Naive thymus-derived CD4-positive, alpha-beta T cell (primary cell): Measurements from ENCODE around the gene GALR1. TPM values are rescaled to one million over a fixed set of nuclear protein-coding genes. Genes with fewer than 3 reads are reported as not detected.
A peak's percentile ranks its signal among the peaks of the same experiment; 100 is the strongest.

Experiments
- ATAC-seq: fragments of 150-1000 bp; cut with Tn5 transposase; 2 replicates; pipeline ENCODE4 v1.10.0; 2021; ENCODE audit warnings: mild to moderate bottlenecking, moderate library complexity
- CTCF ChIA-PET: fragments of 350-600 bp; sonication (Branson Sonifier 250); formaldehyde crosslinking; loops from one replicate; lab custom pipeline; 2021; ENCODE audit warnings: antibody characterized with exemption; lab: Charles Lee
- POLR2A ChIA-PET: fragments of 350-600 bp; sonication (Branson Sonifier 250); formaldehyde crosslinking; loops from one replicate; lab custom pipeline; 2021; ENCODE audit warnings: antibody characterized with exemption, inconsistent platforms; lab: Charles Lee
- DNase-seq, 9 donors: peaks; one replicate each; pipeline versions ENCODE4 v3.0.0 to v3.0.0-alpha.2; 2020 to 2022; ENCODE audit warnings: mixed read lengths in 1 of 9
- H3K27ac ChIP-seq: one replicate; pipeline ENCODE4 v1.7.0; 2013; ENCODE audit warnings: mild to moderate bottlenecking, low read depth, low read length, moderate library complexity
- H3K27me3 ChIP-seq, 2 donors: one replicate each; pipeline ENCODE4 v1.7.0; 2013; ENCODE audit warnings: low read length in 2 of 2, mild to moderate bottlenecking in 2 of 2, moderate library complexity in 2 of 2; ENCODE audit not compliant: control insufficient read depth in 2 of 2, insufficient read depth in 2 of 2
- H3K36me3 ChIP-seq, 3 experiments: 1 replicate in 2 of 3; 2 replicates in 1 of 3; pipeline ENCODE4 v1.7.0; 2013; ENCODE audit warnings: low read length in 3 of 3, mild to moderate bottlenecking in 3 of 3, moderate library complexity in 1 of 3; ENCODE audit not compliant: insufficient read depth in 3 of 3, control insufficient read depth in 2 of 3
- H3K4me1 ChIP-seq, 2 donors: one replicate each; pipeline ENCODE4 v1.7.0; 2013; ENCODE audit warnings: low read length in 2 of 2, mild to moderate bottlenecking in 2 of 2, moderate library complexity in 1 of 2; ENCODE audit not compliant: control insufficient read depth in 2 of 2, insufficient read depth in 2 of 2
- H3K4me3 ChIP-seq: 2 replicates; pipeline ENCODE4 v1.7.0; 2013; ENCODE audit warnings: mild to moderate bottlenecking, low read length
- H3K9me3 ChIP-seq, 3 experiments: 1 replicate in 2 of 3; 2 replicates in 1 of 3; pipeline ENCODE4 v1.7.0; 2013; ENCODE audit warnings: low read length in 3 of 3; ENCODE audit not compliant: control insufficient read depth in 2 of 3
- H3K27ac Mint-ChIP-seq, 9 donors: one replicate each; pipeline ENCODE4 v1.8.0; 2020 to 2022; ENCODE audit warnings: mixed read lengths in 9 of 9, mild to moderate bottlenecking in 8 of 9, moderate library complexity in 5 of 9, inconsistent platforms in 2 of 9
- H3K27me3 Mint-ChIP-seq, 5 donors: one replicate each; pipeline ENCODE4 v1.8.0; 2021 to 2022; ENCODE audit warnings: mixed read lengths in 5 of 5, mild to moderate bottlenecking in 1 of 5
- H3K36me3 Mint-ChIP-seq, 5 donors: one replicate each; pipeline ENCODE4 v1.8.0; 2020 to 2022; ENCODE audit warnings: mixed read lengths in 5 of 5, mild to moderate bottlenecking in 3 of 5, inconsistent platforms in 1 of 5
- H3K4me1 Mint-ChIP-seq, 7 donors: one replicate each; pipeline ENCODE4 v1.8.0; 2020 to 2022; ENCODE audit warnings: mixed read lengths in 7 of 7, mild to moderate bottlenecking in 3 of 7, inconsistent platforms in 1 of 7
- H3K4me3 Mint-ChIP-seq, 10 donors: one replicate each; pipeline ENCODE4 v1.8.0; 2020 to 2022; ENCODE audit warnings: mild to moderate bottlenecking in 10 of 10, mixed read lengths in 10 of 10, moderate library complexity in 6 of 10, inconsistent platforms in 2 of 10
- H3K9me3 Mint-ChIP-seq, 11 donors: one replicate each; pipeline ENCODE4 v1.8.0; 2020 to 2022; ENCODE audit warnings: mixed read lengths in 11 of 11, mild to moderate bottlenecking in 4 of 11, inconsistent platforms in 1 of 11, moderate library complexity in 1 of 11
- intact Hi-C, 2 donors: fragments of 100-400 bp; cut with micrococcal nuclease; formaldehyde crosslinking; loops; one replicate each; pipeline ENCODE4 v1.15.1; 2023
- polyA plus RNA-seq, 2 donors: library from polyadenylated mRNA; unstranded; fragments of 300-500 nt; fragmentation: Illumina TruSeq; gene quantifications; one replicate each; pipeline ENCODE4 v1.2.3, GENCODE V29; 2021
- total RNA-seq, 6 experiments: library from RNA in 5 of 6; stranded (reverse) in 5 of 6; gene quantifications; 1 replicate in 5 of 6; 2 replicates in 1 of 6; pipeline ENCODE4 v1.2.3 and lab custom pipeline; 2021 to 2026

The GALR1 gene
- total and polyA plus RNA-seq, 7 experiments from 2014 or later = not detected

DNA sequence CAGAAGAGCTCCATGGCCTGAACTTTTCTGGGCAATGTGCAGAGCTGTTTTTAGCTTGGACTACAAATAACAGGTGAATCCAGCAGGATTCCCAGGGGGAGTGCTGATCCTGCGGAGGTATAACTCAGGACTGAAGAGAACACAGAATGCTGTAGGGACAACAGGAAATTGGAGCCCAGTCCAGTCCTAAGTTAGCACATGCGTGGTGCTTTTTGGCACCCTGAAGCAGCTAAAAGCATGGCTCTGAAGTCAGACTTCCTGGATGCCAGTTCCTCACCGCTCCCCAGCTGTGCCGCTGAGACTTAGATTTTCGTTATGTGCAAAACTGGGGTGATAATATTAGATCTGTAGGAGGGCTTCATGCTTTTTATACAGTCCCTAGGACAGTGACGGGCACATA lies 58.6 kb downstream of the GALR1 start:
- ChIA-PET CTCF (no interaction called here), POLR2A (interaction anchor here (0.6 kb wide), 1 partner anchor 114 kb away, joined by 3 read pairs; no protein-coding TSS in a partner anchor)
- H3K9me3 ChIP-seq = no peaks in the 10 kb centered on the region
- Mint-ChIP-seq H3K4me1 (peaks cover 0 to 3% (median 0%) of the 10 kb centered on the region in 7 donors), H3K27ac (no peak overlapping the region), H3K4me3 (no peak overlapping the region), H3K27me3 (peaks cover 4 to 16% (median 5%) of the 10 kb centered on the region in 5 donors), H3K36me3 (no peaks in the 10 kb centered on the region), H3K9me3 (no peaks in the 10 kb centered on the region)
- DNase-seq (no peak), ATAC-seq (no peak)
- no peak overlapping the region for H3K4me3 ChIP-seq
- no peaks in the 10 kb centered on the region for H3K4me1 ChIP-seq
- H3K36me3 ChIP-seq = no peaks in the 10 kb centered on the region
- intact Hi-C loops = no loop called here
- no peak overlapping the region for H3K27ac ChIP-seq
- no peaks in the 10 kb centered on the region for H3K27me3 ChIP-seq

GRCh38 chr18:77314511-77314910 lies 64.9 kb downstream of the GALR1 start:
- no peak overlapping the region for H3K27ac ChIP-seq
- ATAC-seq = no peak
- Mint-ChIP-seq H3K4me3 (no peak overlapping the region), H3K4me1 (peaks cover 0 to 3% (median 0%) of the 10 kb centered on the region in 7 donors), H3K36me3 (no peaks in the 10 kb centered on the region), H3K27ac (no peak overlapping the region), H3K9me3 (no peaks in the 10 kb centered on the region), H3K27me3 (peaks cover 0 to 9% (median 0%) of the 10 kb centered on the region in 5 donors)
- no peaks in the 10 kb centered on the region for H3K27me3 ChIP-seq
- DNase-seq = no peak
- H3K4me1 ChIP-seq = no peaks in the 10 kb centered on the region
- ChIA-PET CTCF (no interaction called here), POLR2A (no interaction called here)
- no peaks in the 10 kb centered on the region for H3K9me3 ChIP-seq
- no peak overlapping the region for H3K4me3 ChIP-seq
- intact Hi-C loops = no loop called here
- H3K36me3 ChIP-seq = no peaks in the 10 kb centered on the region

- H3K9me3 Mint-ChIP-seq = no peaks in the 10 kb centered on the region
- no peak overlapping the region for H3K4me3 Mint-ChIP-seq
- no peaks in the 10 kb centered on the region for H3K4me1 ChIP-seq
- no peak overlapping the region for H3K27ac Mint-ChIP-seq
- H3K9me3 ChIP-seq = no peaks in the 10 kb centered on the region
- no peak for DNase-seq
- H3K27ac ChIP-seq = no peak overlapping the region
- no peak for ATAC-seq
- intact Hi-C loops = no loop called here
- no peak overlapping the region for H3K4me3 ChIP-seq
- H3K27me3 Mint-ChIP-seq = peaks cover 0 to 14% (median 3%) of the 10 kb centered on the region in 5 donors
- ChIA-PET CTCF (no interaction called here), POLR2A (no interaction called here)
- H3K36me3 Mint-ChIP-seq = no peaks in the 10 kb centered on the region
- no peaks in the 10 kb centered on the region for H3K27me3 ChIP-seq
- H3K36me3 ChIP-seq = no peaks in the 10 kb centered on the region
- H3K4me1 Mint-ChIP-seq = peaks cover 0 to 1% (median 0%) of the 10 kb centered on the region in 7 donors
Observed at GRCh38 chr18:77314952-77315351, 65.3 kb downstream of the GALR1 start.

DNA sequence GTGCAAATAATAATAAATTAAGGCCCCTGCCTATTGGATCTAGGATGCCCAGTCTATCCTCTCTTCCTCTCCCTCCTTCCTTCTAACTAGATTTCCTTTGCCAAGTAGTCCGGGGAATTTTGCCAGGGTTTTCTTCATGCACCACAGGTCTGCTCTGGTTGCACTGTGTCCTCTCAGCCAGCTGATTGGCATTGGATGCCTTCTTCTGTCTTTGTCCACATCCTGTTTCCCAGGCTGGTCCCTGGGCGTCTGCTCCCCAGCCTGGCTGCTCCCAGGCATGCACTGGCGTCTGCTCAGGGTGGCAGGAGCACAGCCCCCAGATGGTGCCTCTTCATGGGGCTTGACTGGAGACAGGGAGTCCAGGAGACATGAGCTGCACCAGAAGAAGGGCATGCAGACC lies 66.4 kb downstream of the GALR1 start:
- no peak overlapping the region for H3K4me3 Mint-ChIP-seq
- H3K27me3 Mint-ChIP-seq = peaks cover 8 to 23% (median 13%) of the 10 kb centered on the region in 5 donors
- H3K9me3 Mint-ChIP-seq = no peaks in the 10 kb centered on the region
- no peaks in the 10 kb centered on the region for H3K9me3 ChIP-seq
- DNase-seq (no peak), ATAC-seq (no peak)
- H3K4me3 ChIP-seq = no peak overlapping the region
- no peaks in the 10 kb centered on the region for H3K4me1 ChIP-seq
- H3K36me3 Mint-ChIP-seq = no peaks in the 10 kb centered on the region
- no peaks in the 10 kb centered on the region for H3K4me1 Mint-ChIP-seq
- H3K27me3 ChIP-seq = peaks cover 0 to 6% of the 10 kb centered on the region in 2 donors
- POLR2A ChIA-PET = no interaction called here
- CTCF ChIA-PET = no interaction called here
- H3K27ac Mint-ChIP-seq = no peak overlapping the region
- no peak overlapping the region for H3K27ac ChIP-seq
- intact Hi-C loops = no loop called here
- H3K36me3 ChIP-seq = no peaks in the 10 kb centered on the region

DNA sequence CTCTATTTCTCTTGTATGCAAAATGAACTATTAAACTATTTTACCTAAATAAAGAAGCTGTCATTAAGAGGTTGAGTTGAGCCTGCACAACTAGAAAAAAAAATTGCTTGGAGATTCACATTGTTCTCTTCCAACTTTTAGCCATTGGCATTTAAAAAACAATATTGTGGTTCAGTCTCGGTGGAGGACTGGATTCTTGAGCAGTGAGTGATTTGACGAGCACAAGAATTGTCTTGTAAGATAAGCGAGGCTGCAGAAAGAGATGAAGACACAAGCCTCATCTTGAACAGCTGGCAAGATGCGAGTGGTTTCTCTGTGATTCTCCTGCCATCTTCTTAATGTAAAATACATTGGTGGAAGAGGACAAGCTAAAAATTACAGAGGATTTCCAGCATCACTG lies 67.0 kb downstream of the GALR1 start:
- no peak for DNase-seq
- Mint-ChIP-seq H3K9me3 (no peaks in the 10 kb centered on the region), H3K27ac (no peak overlapping the region), H3K4me3 (no peak overlapping the region), H3K4me1 (no peaks in the 10 kb centered on the region), H3K27me3 (peaks cover 9 to 23% (median 16%) of the 10 kb centered on the region in 5 donors), H3K36me3 (no peaks in the 10 kb centered on the region)
- Histone ChIP-seq H3K4me1 (no peaks in the 10 kb centered on the region), H3K36me3 (no peaks in the 10 kb centered on the region), H3K27ac (no peak overlapping the region), H3K27me3 (peaks cover 0 to 7% of the 10 kb centered on the region in 2 donors), H3K4me3 (no peak overlapping the region), H3K9me3 (no peaks in the 10 kb centered on the region)
- ChIA-PET POLR2A (no interaction called here), CTCF (no interaction called here)
- no peak for ATAC-seq
- intact Hi-C loops = no loop called here

GRCh38 chr18:77320971-77321559 lies 71.4 kb downstream of the GALR1 start:
- POLR2A ChIA-PET = no interaction called here
- no peak overlapping the region for H3K27ac ChIP-seq
- no peaks in the 10 kb centered on the region for H3K4me1 ChIP-seq
- H3K9me3 ChIP-seq = no peaks in the 10 kb centered on the region
- no peaks in the 10 kb centered on the region for H3K9me3 Mint-ChIP-seq
- ATAC-seq (no peak), DNase-seq (no peak)
- no peaks in the 10 kb centered on the region for H3K36me3 Mint-ChIP-seq
- H3K27me3 ChIP-seq = peaks cover 0 to 7% of the 10 kb centered on the region in 2 donors
- intact Hi-C loops = no loop called here
- H3K27me3 Mint-ChIP-seq = peaks cover 19 to 39% (median 27%) of the 10 kb centered on the region in 5 donors
- H3K4me3 ChIP-seq = no peak overlapping the region
- H3K27ac Mint-ChIP-seq = peak overlapping the region in 1 of 9 donors; percentile 7
- no peak overlapping the region for H3K4me3 Mint-ChIP-seq
- CTCF ChIA-PET = no interaction called here
- H3K4me1 Mint-ChIP-seq = no peaks in the 10 kb centered on the region
- no peaks in the 10 kb centered on the region for H3K36me3 ChIP-seq
